ENCODE data around the gene HPN.

HPN gene

GRCh38 chr19:35041548-35042055 lies at the start of gene HPN:
HPN (plus strand) TSS chr19:35041721; CDS start chr19:35042507, 786 bp downstream.
- TF ChIP-seq RAD21 (IDR thresholded peaks at IDR 0.05; ENCODE audit: low read depth): no peak
- TF ChIP-seq CREB1 (IDR thresholded peaks at IDR 0.05; ENCODE audit: low read depth): no peak
- TF ChIP-seq USF1 (IDR thresholded peaks at IDR 0.05): no peak
- TF ChIP-seq EGR1 (IDR thresholded peaks at IDR 0.05): no peak
- TF ChIP-seq FOXM1 (IDR thresholded peaks at IDR 0.05; ENCODE audit: borderline replicate concordance, low read depth): no peak

- TF ChIP-seq TAF1 (IDR thresholded peaks at IDR 0.05; ENCODE audit: low read depth) (no peak), REST (IDR thresholded peaks at IDR 0.05; ENCODE audit: low read depth) (no peak), EP300 (IDR thresholded peaks at IDR 0.05; ENCODE audit: borderline replicate concordance) (no peak), CREB1 (IDR thresholded peaks at IDR 0.05; ENCODE audit: low read depth) (no peak), RAD21 (IDR thresholded peaks at IDR 0.05; ENCODE audit: low read depth) (no peak), TCF12 (IDR thresholded peaks at IDR 0.05; ENCODE audit: low read depth) (no peak), TEAD4 (IDR thresholded peaks at IDR 0.05) (no peak), NFIC (IDR thresholded peaks at IDR 0.05) (no peak), YY1 (IDR thresholded peaks at IDR 0.05; ENCODE audit: low read depth) (no peak), EGR1 (IDR thresholded peaks at IDR 0.05) (no peak), FOXM1 (IDR thresholded peaks at IDR 0.05; ENCODE audit: borderline replicate concordance, low read depth) (no peak), ZBTB7A (IDR thresholded peaks at IDR 0.05; ENCODE audit: low read depth) (no peak), CEBPB (IDR thresholded peaks at IDR 0.05) (no peak), USF1 (IDR thresholded peaks at IDR 0.05) (no peak), MAX (IDR thresholded peaks at IDR 0.05) (no peak)
Observed at GRCh38 chr19:34994286-34994642, 47.3 kb upstream of the HPN start.

GRCh38 chr19:34994643-34995541 lies 46.6 kb upstream of the HPN start:
- TF ChIP-seq EP300 (IDR thresholded peaks at IDR 0.05; ENCODE audit: borderline replicate concordance): no peak

- no peak for TF ChIP-seq USF1 (IDR thresholded peaks at IDR 0.05)
Observed at GRCh38 chr19:34995551-34995950, 46.0 kb upstream of the HPN start.

- TF ChIP-seq CEBPB (IDR thresholded peaks at IDR 0.05): no peak
- no peak for TF ChIP-seq REST (IDR thresholded peaks at IDR 0.05; ENCODE audit: low read depth)
- no peak for TF ChIP-seq ZBTB7A (IDR thresholded peaks at IDR 0.05; ENCODE audit: low read depth)
- TF ChIP-seq USF1 (IDR thresholded peaks at IDR 0.05): no peak
- TF ChIP-seq FOXM1 (IDR thresholded peaks at IDR 0.05; ENCODE audit: borderline replicate concordance, low read depth): no peak
- TF ChIP-seq NFIC (IDR thresholded peaks at IDR 0.05): no peak
- TF ChIP-seq EGR1 (IDR thresholded peaks at IDR 0.05): no peak
- no peak for TF ChIP-seq TCF12 (IDR thresholded peaks at IDR 0.05; ENCODE audit: low read depth)
- no peak for TF ChIP-seq RAD21 (IDR thresholded peaks at IDR 0.05; ENCODE audit: low read depth)
- TF ChIP-seq TEAD4 (IDR thresholded peaks at IDR 0.05): no peak
- no peak for TF ChIP-seq EP300 (IDR thresholded peaks at IDR 0.05; ENCODE audit: borderline replicate concordance)
- TF ChIP-seq TAF1 (IDR thresholded peaks at IDR 0.05; ENCODE audit: low read depth): no peak
- TF ChIP-seq CREB1 (IDR thresholded peaks at IDR 0.05; ENCODE audit: low read depth): no peak
- no peak for TF ChIP-seq YY1 (IDR thresholded peaks at IDR 0.05; ENCODE audit: low read depth)
- no peak for TF ChIP-seq MAX (IDR thresholded peaks at IDR 0.05)
Observed at GRCh38 chr19:34997071-34997617, 44.4 kb upstream of the HPN start.

Measured in Ishikawa (cell line).